Left hindlimb (tissue), 1 donor: ENCODE data around the gene ITPR1.

ENCODE experiments used
- DNase-seq: peaks from one replicate; pipeline ENCODE4 v3.0.0-alpha.2; 2018

Gene ITPR1

GRCh38 chr3:4877173-4877787 is 384.1 kb downstream of the ITPR1 start:
- DNase-seq = no peak

- DNase-seq = no peak
These were observed 387.7 kb downstream of the ITPR1 start for GRCh38 chr3:4880850-4881249.

GRCh38 chr3:4882548-4882947 is 389.4 kb downstream of the ITPR1 start:
- DNase-seq = no peak

- no peak for DNase-seq
These were observed 389.9 kb downstream of the ITPR1 start for GRCh38 chr3:4883011-4883410.

- DNase-seq = no peak
These were observed 391.7 kb downstream of the ITPR1 start for GRCh38 chr3:4884888-4885287.

- DNase-seq = no peak
These were observed 392.2 kb downstream of the ITPR1 start for GRCh38 chr3:4885316-4885715.

GRCh38 chr3:4886448-4886847 is 393.3 kb downstream of the ITPR1 start:
- no peak for DNase-seq

GRCh38 chr3:4887177-4887576 is 394.0 kb downstream of the ITPR1 start:
- DNase-seq = no peak

- DNase-seq = no peak
These were observed 396.0 kb downstream of the ITPR1 start for GRCh38 chr3:4888913-4889846.

GRCh38 chr3:4889896-4890295 is 396.7 kb downstream of the ITPR1 start:
- DNase-seq = no peak

- DNase-seq = no peak
These were observed 401.9 kb downstream of the ITPR1 start for GRCh38 chr3:4894891-4895530.

- peak; percentile 56 for DNase-seq
These were observed 402.7 kb downstream of the ITPR1 start for GRCh38 chr3:4895838-4896237.
